HS-27A (cell line): ENCODE data around the gene ADCY9.

Experiments used
- DNase-seq: peaks from one replicate; pipeline ENCODE4 v3.0.0-alpha.2; 2012; ENCODE audit warnings: low read depth, missing footprints

The ADCY9 gene

DNA sequence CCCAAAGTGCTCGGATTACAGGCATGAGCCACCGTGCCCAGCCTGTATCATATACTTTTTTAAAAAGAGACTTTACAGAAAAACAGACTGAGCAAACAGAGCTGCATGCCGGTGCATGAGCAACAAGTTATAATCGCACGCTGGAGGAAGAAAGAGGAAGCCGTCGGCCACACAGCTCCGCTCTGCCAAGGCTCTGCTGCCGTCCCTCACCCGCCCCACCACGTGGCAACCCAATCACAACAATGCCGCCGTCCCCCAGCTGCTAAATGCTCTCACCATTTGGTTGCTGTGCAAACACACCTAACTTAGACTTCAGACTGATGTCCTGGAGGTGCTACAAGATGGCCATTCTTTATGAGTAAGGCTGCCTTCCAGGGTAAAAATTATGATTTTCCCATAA is 83.5 kb downstream of the ADCY9 start:
- DNase-seq, result no peak

- DNase-seq, result no peak
Measured at GRCh38 chr16:4028144-4028543, 88.1 kb downstream of the ADCY9 start.

- no peak for DNase-seq
Measured at GRCh38 chr16:4026854-4027253, 89.4 kb downstream of the ADCY9 start.

DNA sequence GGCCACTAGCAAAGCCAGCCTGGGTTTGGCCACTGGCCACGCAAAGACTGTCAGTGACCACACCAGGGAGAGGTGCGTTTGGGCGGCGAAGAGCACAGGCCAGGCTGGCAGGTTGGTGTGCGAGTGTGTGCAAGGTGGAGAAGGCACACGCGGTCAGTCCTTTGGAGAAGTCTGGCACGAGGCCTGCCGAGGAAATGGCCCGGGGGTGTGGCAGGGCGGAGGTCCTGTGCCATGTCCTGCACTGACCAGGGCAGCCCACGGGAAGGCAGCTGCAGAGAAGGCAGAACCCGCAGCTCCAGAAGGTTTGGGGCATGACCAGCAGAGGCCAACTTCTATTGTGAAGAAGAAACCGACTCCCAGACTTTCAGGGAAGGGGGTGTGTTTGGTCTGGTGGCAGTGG is 90.8 kb downstream of the ADCY9 start:
- no peak for DNase-seq

DNA sequence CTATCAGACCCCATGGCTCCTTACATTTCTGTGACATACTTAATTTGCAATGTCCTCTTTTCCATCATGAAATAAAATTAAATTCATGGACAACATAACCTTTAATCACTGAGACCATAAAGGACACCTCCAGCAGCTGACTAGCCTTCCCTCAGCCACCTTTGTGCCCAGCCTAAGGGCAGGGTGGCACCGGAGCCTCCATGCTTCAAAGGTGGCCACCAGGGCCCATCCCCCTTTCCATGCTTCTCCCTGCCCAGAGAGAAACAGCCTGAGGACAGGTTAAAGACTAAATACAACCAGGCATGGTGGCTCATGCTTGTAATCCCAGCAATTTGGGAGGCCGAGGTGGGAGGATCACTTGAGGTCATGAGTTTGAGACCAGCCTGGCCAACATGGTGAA is 94.3 kb downstream of the ADCY9 start:
- DNase-seq, result no peak

DNA sequence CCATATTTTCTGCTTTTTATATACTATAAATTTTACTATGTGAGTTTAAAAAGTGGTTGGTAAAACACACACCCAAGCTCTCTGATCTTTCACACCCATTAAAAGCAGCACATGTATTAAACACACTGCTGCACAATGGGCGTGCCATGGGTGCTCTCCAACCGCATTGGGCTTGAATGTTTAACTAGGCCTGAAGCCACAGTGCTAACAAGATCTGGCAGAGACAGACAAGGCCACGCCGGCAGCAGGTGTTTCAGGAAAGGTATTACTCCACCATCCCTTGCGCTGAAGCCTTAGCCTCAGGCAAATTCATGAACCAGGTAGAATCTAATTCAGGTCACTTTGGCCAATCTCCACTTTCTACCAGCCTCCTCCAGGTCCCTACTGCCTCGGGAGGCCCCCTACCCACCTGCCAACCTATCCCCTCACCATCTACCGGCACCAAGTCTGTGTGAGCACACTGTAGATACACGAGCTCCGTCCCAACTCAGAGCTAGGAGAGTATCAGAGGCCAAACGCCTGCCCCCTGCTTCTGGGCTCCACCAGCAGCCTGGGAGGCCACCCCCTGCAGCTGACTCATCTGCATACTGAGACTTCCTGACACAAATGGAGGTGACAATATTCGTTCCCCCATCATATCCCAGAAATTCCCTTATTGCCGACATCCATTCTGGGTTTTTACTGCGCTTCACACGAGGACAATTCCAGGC is 95.0 kb downstream of the ADCY9 start:
- DNase-seq, result no peak

DNA sequence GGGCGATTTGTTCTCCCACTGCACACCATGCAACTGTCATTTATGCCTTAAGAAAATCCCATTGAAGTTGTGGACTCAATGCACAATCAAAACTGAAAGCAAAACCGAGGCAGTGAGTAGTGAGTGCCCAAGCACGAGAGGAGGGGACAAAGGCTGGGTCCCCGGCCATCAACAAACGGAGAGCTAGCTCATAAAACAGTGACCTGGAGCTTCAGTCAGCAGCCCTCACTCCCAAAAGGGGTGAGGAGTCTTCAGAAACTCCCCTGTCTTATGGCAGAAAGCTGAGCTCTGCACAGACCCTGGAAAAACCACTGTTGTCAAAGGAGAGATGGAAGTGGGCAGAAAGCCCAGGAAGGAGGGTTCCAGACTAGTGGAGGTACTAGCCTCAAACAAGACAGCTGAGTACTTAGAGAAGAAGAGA is 96.9 kb downstream of the ADCY9 start:
- no peak for DNase-seq

- DNase-seq, result no peak
Measured at GRCh38 chr16:4018391-4018790, 97.9 kb downstream of the ADCY9 start.

DNA sequence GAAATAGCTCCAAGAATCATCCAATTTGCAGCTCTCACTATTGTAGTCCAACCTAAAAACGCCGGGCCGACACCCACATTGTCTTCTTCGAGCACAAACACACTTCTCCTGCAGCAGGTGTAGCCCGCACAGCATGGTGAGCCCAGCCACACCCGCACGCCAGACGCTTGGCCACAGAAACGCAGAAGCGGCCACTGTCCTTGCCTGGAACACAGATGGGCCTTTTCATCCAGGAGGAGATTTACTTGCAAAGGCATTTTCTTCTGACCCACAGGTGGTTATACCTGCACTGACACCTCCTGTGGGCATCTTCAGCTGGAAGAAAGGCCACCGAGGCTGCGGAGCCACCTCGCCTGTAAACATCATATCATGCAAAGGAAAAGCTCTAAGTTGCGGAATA is 98.4 kb downstream of the ADCY9 start:
- DNase-seq, result no peak

DNA sequence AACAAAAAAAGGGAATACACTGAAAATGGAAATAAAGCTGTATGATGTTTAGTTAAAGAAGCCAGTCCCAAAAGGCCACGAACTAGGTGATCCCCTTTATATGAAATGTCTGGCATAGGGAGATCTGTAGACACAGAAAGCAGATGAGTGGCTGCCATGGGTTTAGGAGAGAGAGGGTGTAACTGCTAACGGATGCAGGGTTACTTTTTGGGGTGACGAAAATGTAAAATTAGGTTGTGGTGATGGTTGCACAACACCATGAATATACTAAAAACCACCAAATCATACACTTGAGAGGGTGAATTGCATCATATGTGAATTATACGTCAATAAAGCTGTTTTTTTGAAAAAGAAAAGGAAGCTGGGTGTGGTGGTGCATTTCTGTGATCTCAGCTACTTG is 99.6 kb downstream of the ADCY9 start:
- DNase-seq, result no peak

- DNase-seq, result no peak
Measured at GRCh38 chr16:4016005-4016352, 100.3 kb downstream of the ADCY9 start.

DNA sequence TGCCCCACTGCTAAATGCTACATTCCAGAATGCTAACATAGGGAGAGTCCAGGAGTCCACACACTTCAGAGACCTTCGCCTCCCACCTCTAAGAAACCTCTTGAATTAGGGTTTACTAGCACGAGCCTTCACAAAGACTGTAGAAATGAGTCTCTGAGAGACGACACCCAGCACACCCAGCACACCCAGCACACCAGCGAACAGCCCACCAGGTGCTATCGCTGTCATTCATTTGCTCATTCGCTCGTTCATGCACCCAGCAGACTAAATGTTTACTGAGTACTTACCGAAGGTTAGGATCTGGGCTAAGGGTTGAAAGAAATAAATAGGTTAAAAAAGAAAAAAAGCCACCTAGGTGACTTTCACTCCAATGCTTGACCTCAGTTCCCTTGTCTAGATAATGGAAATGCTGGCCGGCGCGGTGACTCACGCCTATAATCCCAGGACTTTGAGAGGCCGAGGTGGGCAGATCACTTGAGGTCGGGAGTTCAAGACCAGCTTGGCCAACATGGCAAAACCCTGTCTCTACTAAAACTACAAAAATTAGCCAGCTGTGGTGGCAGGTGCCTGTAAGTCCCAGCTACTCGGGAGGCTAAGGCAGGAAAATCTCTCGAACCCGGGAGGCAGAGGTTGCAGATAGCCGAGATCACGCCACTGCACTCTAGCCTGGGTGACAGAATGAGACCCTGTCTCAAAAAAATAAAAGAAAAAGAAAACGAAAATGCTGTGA is 100.8 kb downstream of the ADCY9 start:
- no peak for DNase-seq

DNA sequence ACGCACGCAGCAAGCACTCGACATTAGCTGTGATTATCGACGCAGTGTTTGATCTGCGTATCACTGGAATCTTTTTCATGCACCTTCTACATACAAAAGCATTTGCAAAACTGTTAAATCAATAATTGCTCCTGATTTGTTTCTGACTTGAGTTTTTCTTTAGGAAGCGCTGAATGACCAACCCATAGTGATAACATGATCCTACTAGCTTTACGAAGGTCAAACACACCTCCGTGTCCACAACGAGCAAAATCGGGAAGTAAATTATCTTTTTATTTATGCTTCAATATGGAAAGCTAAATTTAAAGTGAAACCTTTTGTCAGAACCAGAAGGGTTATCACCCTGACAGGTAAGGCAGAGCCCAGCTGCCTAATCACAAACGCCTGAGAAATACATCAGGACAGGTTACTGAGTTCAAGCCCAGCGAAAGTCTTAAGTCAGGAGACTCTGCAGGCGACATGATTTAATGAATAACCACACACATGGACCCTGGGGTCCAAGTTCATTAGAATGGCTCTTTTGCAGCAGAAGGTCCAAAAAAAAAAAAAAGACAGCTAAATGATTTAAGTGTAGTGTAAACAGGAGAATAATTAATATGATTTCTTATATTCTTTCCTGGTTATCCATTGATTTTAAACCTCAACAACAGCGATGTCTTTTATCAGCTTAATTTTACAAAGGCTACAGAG is 104.2 kb downstream of the ADCY9 start:
- no peak for DNase-seq

GRCh38 chr16:4011225-4011939 is 104.9 kb downstream of the ADCY9 start:
- no peak for DNase-seq

- DNase-seq, result no peak
Measured at GRCh38 chr16:4010225-4011158, 105.8 kb downstream of the ADCY9 start.

DNA sequence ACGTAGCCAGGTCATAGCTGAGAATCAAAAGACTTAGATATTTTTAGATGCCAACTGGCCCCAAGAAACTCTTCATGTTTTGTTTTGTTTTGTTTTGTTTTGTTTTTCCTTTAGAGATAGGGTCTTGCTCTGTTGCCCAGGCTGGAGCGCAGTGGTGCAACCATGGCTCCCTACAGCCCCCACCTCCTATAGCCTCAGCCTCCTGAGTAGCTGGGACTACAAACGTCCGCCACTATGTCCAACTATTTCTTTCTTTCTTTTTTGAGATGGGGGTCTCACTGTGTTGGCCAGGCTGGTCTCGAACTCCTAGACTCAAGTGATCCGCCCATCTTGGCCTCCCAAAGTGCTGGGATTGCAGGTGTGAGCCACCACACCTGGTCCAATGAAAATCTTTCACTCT is 107.1 kb downstream of the ADCY9 start:
- no peak for DNase-seq

GRCh38 chr16:4008116-4008515 is 108.1 kb downstream of the ADCY9 start:
- DNase-seq, result no peak

DNA sequence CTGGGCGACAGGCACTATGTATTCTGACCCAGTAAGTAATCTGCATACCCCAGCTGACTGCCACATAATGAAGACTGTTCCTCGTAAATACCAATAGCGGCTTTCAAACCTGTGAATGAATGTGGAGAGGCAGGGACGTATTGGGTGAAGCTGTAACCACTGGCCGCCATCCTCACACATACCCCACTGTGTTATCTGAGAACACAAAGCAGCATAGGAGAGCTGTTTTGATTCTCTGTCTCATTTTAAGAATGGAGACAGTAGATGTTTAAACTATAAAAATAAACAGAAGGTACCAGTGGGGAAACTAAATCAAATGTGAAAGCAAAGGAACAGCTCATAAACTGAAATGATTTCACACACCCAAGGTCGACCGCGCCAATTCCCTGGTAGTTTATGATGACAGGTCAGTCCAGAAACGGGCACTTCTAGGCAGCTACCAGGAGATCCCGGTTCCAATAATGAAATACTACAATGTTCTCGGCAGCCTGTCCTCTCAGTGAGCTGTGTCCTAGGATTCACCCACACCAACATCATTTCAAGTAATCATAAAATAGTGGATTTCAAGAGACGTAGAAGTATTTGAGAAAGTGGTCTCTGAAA is 109.7 kb downstream of the ADCY9 start:
- DNase-seq, result no peak

- DNase-seq, result no peak
Measured at GRCh38 chr16:4005731-4006130, 110.5 kb downstream of the ADCY9 start.

DNA sequence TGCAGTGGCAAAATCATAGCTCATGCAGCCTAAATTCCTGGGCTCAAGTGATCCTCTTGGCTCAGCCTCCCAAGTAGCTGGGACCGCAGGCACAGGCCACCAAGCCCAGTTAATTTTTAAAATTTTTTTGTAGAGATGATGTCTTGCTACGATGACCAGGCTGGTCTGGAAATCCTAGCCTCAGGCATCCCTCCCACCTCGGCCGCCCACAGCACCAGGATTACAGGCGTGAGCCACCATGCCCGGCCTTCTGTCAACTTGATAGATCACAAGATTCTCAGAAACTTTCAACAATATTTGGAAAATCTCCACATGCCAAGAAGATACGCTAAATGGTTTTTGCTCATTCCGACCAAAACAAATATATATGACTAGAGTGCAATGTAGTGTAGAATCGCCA is 111.0 kb downstream of the ADCY9 start:
- no peak for DNase-seq

DNA sequence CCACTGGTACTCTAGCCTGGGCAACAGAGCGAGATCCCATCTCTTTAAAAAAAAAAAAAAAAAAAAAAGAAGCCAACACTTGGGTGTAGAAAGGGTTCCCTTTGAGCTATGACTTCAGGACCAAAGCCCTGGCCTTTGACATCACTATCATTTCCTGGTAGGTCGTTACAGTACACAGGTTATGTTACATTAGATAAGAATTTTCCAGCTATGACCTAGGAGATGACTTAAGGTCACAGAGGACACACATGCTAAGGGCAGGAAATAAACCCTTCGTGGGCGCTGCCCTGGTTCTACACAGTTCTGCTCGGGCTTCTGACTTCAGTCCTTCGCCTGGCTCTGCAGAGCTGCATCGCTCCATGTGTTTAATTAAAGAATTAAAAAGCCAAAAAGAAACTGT is 112.0 kb downstream of the ADCY9 start:
- DNase-seq, result no peak
